HCT116 (cell line): ENCODE results near the gene TBCD. TPM values are rescaled to one million over a fixed set of nuclear protein-coding genes. Genes with fewer than 3 reads are reported as not detected.

ENCODE experiments used
- ATAC-seq: fragments of 200-7000 bp; cut with Tn5 transposase; 2 replicates; pipeline ENCODE4 v1.9.1; 2020; ENCODE audit warnings: mild to moderate bottlenecking, moderate library complexity
- BruUV-seq: library from RNA; stranded (reverse); fragments of 400-500 nt; replicated peaks from 2 replicates; lab custom pipeline; 2021; lab: Mats Ljungman, UMichigan
- CTCF ChIA-PET: fragments of 300-600 bp; sonication (Branson Sonifier 250); formaldehyde crosslinking; loops from one replicate; lab custom pipeline; 2021; ENCODE audit warnings: antibody characterized with exemption; lab: Charles Lee
- POLR2A ChIA-PET: fragments of 300-600, 350-600 bp; sonication (Branson Sonifier 250); formaldehyde crosslinking; loops from one replicate; lab custom pipeline; 2021; ENCODE audit warnings: antibody characterized with exemption; lab: Charles Lee
- RAD21 ChIA-PET, 2 experiments: fragments of 300-600 bp; sonication (Branson Sonifier 250); formaldehyde crosslinking; loops; one replicate each; lab custom pipeline; 2023; ENCODE audit warnings: low total read pairs in 2 of 2; ENCODE audit not compliant: uncharacterized antibody in 2 of 2, unreplicated experiment in 2 of 2, low non-redundant PET in 1 of 2; lab: Charles Lee
- DNase-seq: peaks from one replicate; pipeline ENCODE4 v3.0.0-alpha.2; 2010; ENCODE audit warnings: low read depth, low spot score
- H2AFZ ChIP-seq: fragments of 200-600 bp; shearing (Covaris generic), sonication (generic); 2 replicates; pipeline ENCODE4 v1.6.1; 2017; ENCODE audit warnings: low read depth, mixed run types, mixed read lengths, antibody characterized with exemption, low read length; ENCODE audit not compliant: poor library complexity, severe bottlenecking
- H3K27ac ChIP-seq: 2 replicates; pipeline ENCODE4 v1.5.1; 2012; ENCODE audit warnings: low read depth, low read length
- H3K27me3 ChIP-seq: fragments of 200-600 bp; sonication (generic); 2 replicates; pipeline ENCODE4 v1.6.1; 2016; ENCODE audit warnings: mixed run types, low read length, mixed read lengths; ENCODE audit not compliant: insufficient read depth
- H3K36me3 ChIP-seq, 2 experiments: fragments of 200-500 bp in 1 of 2; fragments of 200-600 bp in 1 of 2; sonication (Bioruptor generic) in 1 of 2; sonication (generic) in 1 of 2; 2 replicates each; pipeline versions ENCODE4 v1.5.1 to v1.6.1; 2014 to 2016; ENCODE audit warnings: low read length in 2 of 2, inconsistent platforms in 1 of 2, mixed read lengths in 1 of 2, mixed run types in 1 of 2; ENCODE audit not compliant: insufficient read depth in 2 of 2, control insufficient read depth in 1 of 2
- H3K4me1 ChIP-seq, 2 experiments: fragments of 200-600 bp in 1 of 2; sonication (generic) in 1 of 2; 2 replicates each; pipeline versions ENCODE4 v1.5.1 to v1.6.1; 2012 to 2017; ENCODE audit warnings: low read length in 2 of 2, inconsistent platforms in 1 of 2, mild to moderate bottlenecking in 1 of 2, mixed read lengths in 1 of 2, mixed run types in 1 of 2, moderate library complexity in 1 of 2; ENCODE audit not compliant: insufficient read depth in 2 of 2, control insufficient read depth in 1 of 2
- H3K4me2 ChIP-seq: fragments of 200-600 bp; sonication (generic); 2 replicates; pipeline ENCODE4 v1.6.1; 2017; ENCODE audit warnings: mixed run types, low read length, mixed read lengths
- H3K4me3 ChIP-seq, 2 experiments: fragments of 200-600 bp in 1 of 2; sonication (generic) in 1 of 2; replicated peaks in 1 of 2; 2 replicates each; pipeline ENCODE4 v1.5.1; 2011 to 2016; ENCODE audit warnings: low read length in 2 of 2, control low read depth in 1 of 2, low read depth in 1 of 2, mild to moderate bottlenecking in 1 of 2, mixed read lengths in 1 of 2, mixed run types in 1 of 2
- H3K79me2 ChIP-seq: fragments of 200-600 bp; sonication (generic); 2 replicates; pipeline ENCODE4 v1.6.1; 2017; ENCODE audit warnings: mild to moderate bottlenecking, mixed run types, low read length, moderate library complexity, mixed read lengths; ENCODE audit not compliant: insufficient read depth
- H3K9ac ChIP-seq: fragments of 200-600 bp; sonication (generic); 2 replicates; pipeline ENCODE4 v1.6.1; 2016; ENCODE audit warnings: low read length, mixed read lengths
- H3K9me2 ChIP-seq: fragments of 200-600 bp; sonication (generic), shearing (Covaris generic); 2 replicates; pipeline ENCODE4 v1.6.1; 2017; ENCODE audit warnings: mixed run types, mild to moderate bottlenecking, moderate library complexity; ENCODE audit not compliant: insufficient read depth
- H3K9me3 ChIP-seq, 2 experiments: fragments of 200-500 bp in 1 of 2; fragments of 200-600 bp in 1 of 2; sonication (Bioruptor generic) in 1 of 2; sonication (generic) in 1 of 2; 2 replicates each; pipeline ENCODE4 v1.6.1; 2014 to 2017; ENCODE audit warnings: low read length in 2 of 2, mixed read lengths in 2 of 2, inconsistent platforms in 1 of 2, low read depth in 1 of 2, mild to moderate bottlenecking in 1 of 2, mixed run types in 1 of 2, moderate library complexity in 1 of 2; ENCODE audit not compliant: control insufficient read depth in 1 of 2, insufficient read depth in 1 of 2
- H4K20me1 ChIP-seq: fragments of 200-600 bp; sonication (generic), shearing (Covaris generic); 2 replicates; pipeline ENCODE4 v1.6.1; 2017; ENCODE audit warnings: mixed run types, mild to moderate bottlenecking, moderate library complexity; ENCODE audit not compliant: insufficient read depth
- CTCF ChIP-seq, 3 experiments: fragments of 200-600 bp in 1 of 3; sonication (generic) in 1 of 3; IDR thresholded peaks in 2 of 3; conservative IDR thresholded peaks in 1 of 3; 2 replicates each; pipeline ENCODE4 v1.5.1; 2012 to 2017; ENCODE audit warnings: low read depth in 2 of 3, low read length in 2 of 3, antibody characterized with exemption in 1 of 3, borderline replicate concordance in 1 of 3, control low read depth in 1 of 3, mild to moderate bottlenecking in 1 of 3, mixed read lengths in 1 of 3, mixed run types in 1 of 3, moderate library complexity in 1 of 3; ENCODE audit not compliant: insufficient read depth in 1 of 3
- EGR1 ChIP-seq: IDR thresholded peaks from 2 replicates; pipeline ENCODE4 v1.6.1; 2012; ENCODE audit warnings: low read depth
- FOSL1 ChIP-seq: IDR thresholded peaks from 2 replicates; pipeline ENCODE4 v1.6.1; 2012; ENCODE audit warnings: low read depth
- MAX ChIP-seq: IDR thresholded peaks from 2 replicates; pipeline ENCODE4 v1.6.1; 2012
- POLR2A ChIP-seq: IDR thresholded peaks from 2 replicates; pipeline ENCODE4 v1.7.0; 2011; ENCODE audit warnings: borderline replicate concordance; ENCODE audit not compliant: insufficient read depth, insufficient read length; ENCODE audit errors: extremely low read depth
- POLR2AphosphoS5 ChIP-seq: IDR thresholded peaks from 2 replicates; pipeline ENCODE4 v1.6.1; 2011; ENCODE audit warnings: mild to moderate bottlenecking, low read depth, low read length, moderate library complexity
- RAD21 ChIP-seq: IDR thresholded peaks from 2 replicates; pipeline ENCODE4 v1.6.1; 2012; ENCODE audit warnings: low read depth, mild to moderate bottlenecking
- SIN3A ChIP-seq: IDR thresholded peaks from 2 replicates; pipeline ENCODE4 v1.6.1; 2012; ENCODE audit warnings: low read depth
- intact Hi-C: fragments of 100-400 bp; cut with micrococcal nuclease; formaldehyde crosslinking; loops from 2 replicates; pipeline ENCODE4 v1.10.0; 2022
- total RNA-seq: library from RNA; stranded (reverse); gene quantifications from one replicate; pipeline ENCODE4 v1.2.1, GENCODE V29; 2021; ENCODE audit not compliant: unreplicated experiment

Gene TBCD
- total RNA-seq, 1 experiment from 2014 or later = 152 TPM

- no peaks in the 10 kb centered on the region for H3K9me3 ChIP-seq
- no peak overlapping the region for H3K4me3 ChIP-seq
- TF ChIP-seq CTCF (IDR thresholded peaks at IDR 0.05 in 2 of 3, conservative IDR thresholded peaks at IDR 0.05 in 1 of 3; ENCODE audit: borderline replicate concordance in 1 of 3, insufficient read depth in 1 of 3, low read depth in 2 of 3, low read length in 2 of 3) (no peak), POLR2A (no peak), SIN3A (no peak), RAD21 (no peak), FOSL1 (no peak), EGR1 (no peak), POLR2AphosphoS5 (no peak), MAX (no peak)
- no peaks in the 10 kb centered on the region for H3K9me2 ChIP-seq
- H3K9ac ChIP-seq = no peak overlapping the region
- peaks cover 5% of the 10 kb centered on the region; the same call in 1 of the 2 replicates for H3K79me2 ChIP-seq
- no peak for ATAC-seq
- ChIA-PET RAD21 (interaction anchor here in 1 of 2 experiments (0.5 kb wide), 1 partner anchor 74 kb away, joined by 3 read pairs; no protein-coding TSS in a partner anchor), CTCF (no interaction called here), POLR2A (no interaction called here)
- H3K36me3 ChIP-seq = no peaks in the 10 kb centered on the region; a peak in 1 of 4 replicates
- intact Hi-C loops = no loop called here
- BruUV-seq = no TSS peak
- no peak overlapping the region for H3K4me2 ChIP-seq
- no peaks in the 10 kb centered on the region for H3K27me3 ChIP-seq
- H2AFZ ChIP-seq = no peak overlapping the region
- H4K20me1 ChIP-seq = no peaks in the 10 kb centered on the region
- H3K4me1 ChIP-seq = no peaks in the 10 kb centered on the region
- DNase-seq = no peak
- no peak overlapping the region for H3K27ac ChIP-seq
Measured at GRCh38 chr17:82835766-82836512, 84.1 kb downstream of the TBCD start.
